ENCODE measurements around the gene HS6ST1. TPM values are rescaled to one million over a fixed set of nuclear protein-coding genes. Genes with fewer than 3 reads are reported as not detected.

Gene HS6ST1
- total RNA-seq, 1 donor from 2014 or later = 23.3 TPM

- no peak for TF ChIP-seq CTCF (IDR thresholded peaks at IDR 0.05; ENCODE audit: unreplicated experiment)
- H3K27ac Mint-ChIP-seq (ENCODE audit: unreplicated experiment) = no peak overlapping the region
- DNase-seq (ENCODE audit: low spot score) = no peak
- no peaks in the 10 kb centered on the region for H3K9me3 Mint-ChIP-seq (ENCODE audit: unreplicated experiment)
- no peak overlapping the region for H3K4me3 Mint-ChIP-seq (ENCODE audit: unreplicated experiment)
- peaks cover 5% of the 10 kb centered on the region for H3K36me3 Mint-ChIP-seq (ENCODE audit: low read depth, unreplicated experiment)
- H3K4me1 Mint-ChIP-seq (ENCODE audit: unreplicated experiment) = peaks cover 2% of the 10 kb centered on the region
- peaks cover 12% of the 10 kb centered on the region for H3K27me3 Mint-ChIP-seq (ENCODE audit: unreplicated experiment)
These were observed 16.5 kb downstream of the HS6ST1 start for GRCh38 chr2:128302011-128302743.

GRCh38 chr2:128301501-128301966, 17.1 kb downstream of the HS6ST1 start:
- no peak for DNase-seq (ENCODE audit: low spot score)
- H3K4me3 Mint-ChIP-seq (ENCODE audit: unreplicated experiment) = no peak overlapping the region
- no peaks in the 10 kb centered on the region for H3K9me3 Mint-ChIP-seq (ENCODE audit: unreplicated experiment)
- no peak overlapping the region for H3K27ac Mint-ChIP-seq (ENCODE audit: unreplicated experiment)
- H3K27me3 Mint-ChIP-seq (ENCODE audit: unreplicated experiment) = peaks cover 12% of the 10 kb centered on the region
- H3K36me3 Mint-ChIP-seq (ENCODE audit: low read depth, unreplicated experiment) = peaks cover 5% of the 10 kb centered on the region
- H3K4me1 Mint-ChIP-seq (ENCODE audit: unreplicated experiment) = peaks cover 2% of the 10 kb centered on the region
- no peak for TF ChIP-seq CTCF (IDR thresholded peaks at IDR 0.05; ENCODE audit: unreplicated experiment)

- no peak for DNase-seq (ENCODE audit: low spot score)
- H3K9me3 Mint-ChIP-seq (ENCODE audit: unreplicated experiment) = no peaks in the 10 kb centered on the region
- H3K4me3 Mint-ChIP-seq (ENCODE audit: unreplicated experiment) = no peak overlapping the region
- H3K27ac Mint-ChIP-seq (ENCODE audit: unreplicated experiment) = no peak overlapping the region
- peaks cover 5% of the 10 kb centered on the region for H3K36me3 Mint-ChIP-seq (ENCODE audit: low read depth, unreplicated experiment)
- peaks cover 2% of the 10 kb centered on the region for H3K4me1 Mint-ChIP-seq (ENCODE audit: unreplicated experiment)
- peaks cover 12% of the 10 kb centered on the region for H3K27me3 Mint-ChIP-seq (ENCODE audit: unreplicated experiment)
- TF ChIP-seq CTCF (IDR thresholded peaks at IDR 0.05; ENCODE audit: unreplicated experiment) = no peak
These were observed 17.6 kb downstream of the HS6ST1 start for GRCh38 chr2:128301021-128301420.

GRCh38 chr2:128300151-128301020, 18.3 kb downstream of the HS6ST1 start:
- no peak for DNase-seq (ENCODE audit: low spot score)
- Mint-ChIP-seq H3K9me3 (ENCODE audit: unreplicated experiment) (no peaks in the 10 kb centered on the region), H3K27me3 (ENCODE audit: unreplicated experiment) (peaks cover 12% of the 10 kb centered on the region), H3K36me3 (ENCODE audit: low read depth, unreplicated experiment) (peaks cover 5% of the 10 kb centered on the region), H3K27ac (ENCODE audit: unreplicated experiment) (no peak overlapping the region), H3K4me3 (ENCODE audit: unreplicated experiment) (no peak overlapping the region), H3K4me1 (ENCODE audit: unreplicated experiment) (peaks cover 2% of the 10 kb centered on the region)
- TF ChIP-seq CTCF (IDR thresholded peaks at IDR 0.05; ENCODE audit: unreplicated experiment) = no peak
